Renal cortical epithelial cell (primary cell): ENCODE data around the gene FZR1. TPM values are rescaled to one million over a fixed set of nuclear protein-coding genes. Genes with fewer than 3 reads are reported as not detected.
"Not testable (repeated sequence)": the region's sequence is repeated elsewhere in the genome, so short reads cannot be mapped to it uniquely, and the experiment has no call there.

Experiments
- DNase-seq: peaks from one replicate; pipeline ENCODE4 v3.0.0-alpha.2; 2011; ENCODE audit warnings: low read depth
- total RNA-seq: library from RNA; depleted of rRNA; stranded (reverse); fragments of >200 nt; gene quantifications from 2 replicates; pipeline ENCODE4 v1.2.3, GENCODE V29; 2014

The FZR1 gene
- total RNA-seq, 1 donor from 2014 or later, result 60.3 TPM

DNA sequence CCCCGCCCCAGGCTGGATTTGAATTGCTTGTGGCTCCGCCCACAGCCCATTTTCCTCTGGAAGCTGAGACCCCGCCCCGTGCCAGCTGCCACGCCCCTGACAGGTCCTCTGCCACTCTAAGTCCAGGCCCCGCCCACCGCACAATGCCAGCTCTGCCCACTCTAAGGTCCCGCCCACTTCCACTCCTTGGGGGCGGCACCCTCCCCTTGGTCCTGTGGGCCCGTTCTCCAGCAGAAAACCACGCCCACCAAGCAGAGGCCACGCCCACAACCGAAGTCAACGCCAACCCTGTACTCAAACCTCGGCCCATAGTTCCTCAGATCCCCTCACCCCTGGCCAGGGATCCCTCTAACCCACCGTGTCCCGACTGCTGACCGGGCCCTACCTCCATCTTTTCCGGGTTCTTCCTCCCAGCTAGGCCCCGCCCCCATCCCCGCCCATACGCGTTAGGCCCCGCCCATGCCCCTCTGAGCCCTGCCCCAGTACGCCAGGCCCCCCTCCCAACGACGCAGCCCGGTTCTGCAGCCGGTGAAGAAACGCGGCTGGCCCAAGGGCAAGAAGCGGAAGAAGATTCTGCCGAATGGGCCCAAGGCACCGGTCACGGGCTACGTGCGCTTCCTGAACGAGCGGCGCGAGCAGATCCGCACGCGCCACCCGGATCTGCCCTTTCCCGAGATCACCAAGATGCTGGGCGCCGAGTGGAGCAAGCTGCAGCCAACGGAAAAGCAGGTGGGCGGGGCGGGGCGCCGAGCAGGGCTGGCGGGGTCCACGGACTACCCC lies 67.9 kb downstream of the FZR1 start:
- DNase-seq, result peak; percentile 88

DNA sequence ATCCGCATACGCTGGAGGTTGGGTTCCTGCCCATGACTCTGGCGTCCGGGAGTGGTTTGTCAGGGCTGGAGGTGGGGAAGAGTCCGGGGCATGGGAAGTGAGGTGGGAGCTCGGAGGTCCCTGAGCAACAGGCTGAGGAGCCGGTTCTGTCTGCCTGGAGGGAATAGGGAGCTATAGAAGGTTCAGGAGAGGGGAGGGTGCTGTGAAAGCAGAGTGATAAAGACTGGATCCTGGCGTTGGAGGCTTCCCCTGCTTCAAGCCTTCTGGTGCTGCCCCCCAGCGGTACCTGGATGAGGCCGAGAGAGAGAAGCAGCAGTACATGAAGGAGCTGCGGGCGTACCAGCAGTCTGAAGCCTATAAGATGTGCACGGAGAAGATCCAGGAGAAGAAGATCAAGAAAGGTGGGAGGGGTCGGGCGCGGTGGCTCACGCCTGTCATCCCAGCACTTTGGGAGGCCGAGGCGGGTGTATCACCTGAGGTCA lies 69.2 kb downstream of the FZR1 start:
- no peak for DNase-seq

DNA sequence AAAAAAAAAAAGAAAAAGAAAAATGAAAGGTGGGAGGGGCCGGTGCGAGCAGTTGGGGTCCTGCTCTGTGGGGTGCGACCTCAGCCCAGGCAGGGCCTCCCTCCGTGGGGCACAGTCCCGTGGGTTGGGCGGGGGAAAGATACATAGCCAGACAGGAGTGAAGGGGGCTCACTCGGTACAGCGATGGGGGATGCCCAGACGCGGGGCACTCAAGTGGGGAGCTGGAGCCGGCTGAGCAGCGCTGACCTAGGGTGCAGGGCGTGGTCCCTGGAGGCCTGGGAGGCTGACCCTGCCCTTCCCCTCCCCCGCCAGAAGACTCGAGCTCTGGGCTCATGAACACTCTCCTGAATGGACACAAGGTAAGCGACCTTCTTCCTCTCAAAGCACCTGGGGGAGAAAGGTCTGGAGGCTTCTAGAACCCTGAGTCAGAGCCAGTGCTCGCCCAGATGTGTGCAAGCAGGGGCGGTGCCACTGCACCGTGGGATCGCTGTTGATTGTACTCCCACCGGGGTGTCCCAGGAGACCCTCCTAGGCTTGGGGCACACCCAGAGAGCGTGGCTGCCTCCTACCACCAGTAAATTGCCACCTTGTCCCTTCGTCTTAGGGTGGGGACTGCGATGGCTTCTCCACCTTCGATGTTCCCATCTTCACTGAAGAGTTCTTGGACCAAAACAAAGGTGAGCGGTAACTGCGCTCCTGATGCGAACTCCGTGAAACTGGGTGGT lies 70.0 kb downstream of the FZR1 start:
- no peak for DNase-seq

DNA sequence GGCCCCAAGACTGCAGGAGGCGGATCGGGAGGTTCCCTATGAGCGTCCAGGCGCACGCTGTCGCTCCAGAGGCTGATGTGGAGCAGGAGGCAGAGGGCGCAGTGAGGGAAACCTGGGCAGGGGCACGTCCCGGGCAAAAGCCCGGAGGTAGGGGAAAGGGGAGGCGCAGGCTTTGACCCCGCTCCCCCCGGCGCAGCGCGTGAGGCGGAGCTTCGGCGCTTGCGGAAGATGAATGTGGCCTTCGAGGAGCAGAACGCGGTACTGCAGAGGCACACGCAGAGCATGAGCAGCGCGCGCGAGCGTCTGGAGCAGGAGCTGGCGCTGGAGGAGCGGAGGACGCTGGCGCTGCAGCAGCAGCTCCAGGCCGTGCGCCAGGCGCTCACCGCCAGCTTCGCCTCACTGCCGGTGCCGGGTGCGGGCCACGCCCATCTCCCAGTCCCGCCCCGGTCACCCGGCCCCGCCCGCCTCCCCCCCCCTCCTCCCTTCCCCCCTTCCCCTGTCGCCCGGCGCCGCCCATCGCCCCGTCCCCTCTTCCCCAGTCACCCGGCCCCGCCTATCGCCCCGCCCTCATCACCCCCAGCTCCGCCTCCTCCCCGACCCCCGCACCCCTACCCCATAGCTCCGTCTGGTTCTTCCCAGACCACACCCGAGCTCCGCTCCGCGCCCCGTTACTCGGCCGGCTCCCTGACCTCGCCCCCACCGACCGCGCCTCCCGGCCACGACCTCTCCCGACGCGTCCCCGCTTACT lies 70.8 kb downstream of the FZR1 start:
- DNase-seq, result no peak

DNA sequence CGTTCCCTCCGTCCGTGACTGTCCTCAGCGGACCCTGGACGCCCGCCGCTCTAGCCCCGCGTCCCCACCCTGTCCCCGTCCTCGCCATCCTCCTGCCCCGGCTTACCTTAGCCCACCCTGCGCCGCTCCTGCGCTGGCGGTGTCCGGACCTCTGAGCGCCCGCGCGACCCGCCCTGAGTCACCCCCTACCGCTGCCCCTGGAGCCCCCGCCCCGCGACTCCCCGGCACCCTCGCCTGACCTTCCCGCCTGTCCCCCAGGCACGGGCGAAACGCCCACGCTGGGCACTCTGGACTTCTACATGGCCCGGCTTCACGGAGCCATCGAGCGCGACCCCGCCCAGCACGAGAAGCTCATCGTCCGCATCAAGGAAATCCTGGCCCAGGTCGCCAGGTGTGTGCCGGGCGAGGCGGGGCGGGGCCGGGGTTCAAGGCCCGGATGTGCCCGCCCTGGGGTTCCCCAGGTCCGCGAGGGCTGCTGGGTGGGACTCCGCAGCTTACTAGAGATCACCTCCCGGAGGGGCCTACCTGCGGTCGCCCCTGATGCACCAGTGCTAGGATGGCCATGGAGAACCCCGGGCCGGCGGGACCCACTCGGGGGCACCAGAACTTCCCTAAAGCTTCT lies 71.7 kb downstream of the FZR1 start:
- DNase-seq, result no peak

DNA sequence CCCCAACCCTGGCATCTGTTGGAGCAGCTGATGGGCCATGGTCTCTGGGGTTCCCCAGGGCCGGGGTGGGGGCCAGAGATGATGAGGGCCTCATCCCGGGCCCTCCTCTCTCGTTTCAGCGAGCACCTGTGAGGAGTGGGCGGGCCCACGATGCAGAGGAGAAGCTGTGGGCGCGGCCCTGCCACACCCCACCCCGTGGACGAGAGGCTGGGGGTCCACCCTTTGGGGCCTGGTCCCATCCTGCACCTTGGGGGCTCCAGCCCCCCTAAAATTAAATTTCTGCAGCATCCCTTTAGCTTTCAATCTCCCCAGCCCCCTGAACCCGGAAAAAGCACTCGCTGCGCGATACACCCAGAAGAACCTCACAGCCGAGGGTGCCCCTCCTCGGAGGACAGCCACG lies 72.3 kb downstream of the FZR1 start:
- DNase-seq, result no peak

DNA sequence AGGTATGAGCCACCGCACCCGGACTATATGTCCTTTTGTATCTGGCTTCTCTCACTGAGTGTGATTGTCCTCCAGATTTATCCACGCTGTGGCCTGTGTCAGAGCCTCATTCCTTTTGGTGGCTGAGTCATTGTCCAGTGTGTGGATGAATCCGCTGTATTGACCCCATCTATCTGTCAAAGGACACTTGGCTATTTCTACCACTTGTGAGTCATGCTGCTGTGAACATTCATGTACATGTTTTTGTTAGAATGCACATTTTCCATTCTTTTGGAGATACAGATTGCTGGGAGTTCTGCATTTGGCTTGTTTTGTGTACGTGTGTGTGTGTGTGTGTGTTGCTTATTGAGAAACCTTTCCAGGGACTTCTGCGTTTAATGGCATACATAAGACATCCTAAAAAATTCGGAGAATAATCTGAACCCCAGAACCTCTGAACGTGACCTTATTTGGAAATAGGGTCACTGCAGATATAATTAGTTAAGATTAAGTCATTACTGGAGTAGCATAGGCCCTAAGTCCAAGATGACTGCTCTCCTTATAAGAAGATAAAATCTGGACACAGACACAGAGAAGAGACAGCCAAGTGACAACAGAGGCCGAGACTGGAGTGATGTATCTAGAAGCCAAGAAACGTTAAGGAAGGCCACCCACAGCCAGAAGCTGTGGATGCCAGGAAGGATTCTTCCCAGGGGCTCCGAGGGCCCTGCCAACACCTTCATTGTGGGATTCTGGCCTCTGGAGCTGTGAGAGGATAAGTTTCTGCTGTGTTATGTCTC lies 74.2 kb downstream of the FZR1 start:
- DNase-seq, result peak; percentile 61

DNA sequence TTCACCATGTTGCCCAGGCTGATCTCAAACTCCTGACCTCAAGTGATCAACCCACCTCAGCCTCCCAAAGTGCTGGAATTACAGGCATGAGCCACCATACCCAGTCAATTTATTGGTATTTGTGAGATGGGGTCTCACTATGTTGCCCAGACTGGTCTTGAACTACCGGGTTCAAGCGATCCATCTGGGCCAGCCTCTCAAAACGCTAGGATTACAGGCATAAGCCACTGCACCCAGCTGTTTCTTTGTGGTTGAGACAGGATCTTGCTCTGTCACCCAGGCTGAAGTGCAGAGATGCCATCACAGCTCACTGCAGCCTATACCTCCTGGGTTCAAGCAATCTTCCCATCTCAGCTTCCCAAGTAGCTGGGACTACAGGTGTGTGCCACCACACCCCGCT lies 75.7 kb downstream of the FZR1 start:
- DNase-seq, result not testable (repeated sequence)

DNA sequence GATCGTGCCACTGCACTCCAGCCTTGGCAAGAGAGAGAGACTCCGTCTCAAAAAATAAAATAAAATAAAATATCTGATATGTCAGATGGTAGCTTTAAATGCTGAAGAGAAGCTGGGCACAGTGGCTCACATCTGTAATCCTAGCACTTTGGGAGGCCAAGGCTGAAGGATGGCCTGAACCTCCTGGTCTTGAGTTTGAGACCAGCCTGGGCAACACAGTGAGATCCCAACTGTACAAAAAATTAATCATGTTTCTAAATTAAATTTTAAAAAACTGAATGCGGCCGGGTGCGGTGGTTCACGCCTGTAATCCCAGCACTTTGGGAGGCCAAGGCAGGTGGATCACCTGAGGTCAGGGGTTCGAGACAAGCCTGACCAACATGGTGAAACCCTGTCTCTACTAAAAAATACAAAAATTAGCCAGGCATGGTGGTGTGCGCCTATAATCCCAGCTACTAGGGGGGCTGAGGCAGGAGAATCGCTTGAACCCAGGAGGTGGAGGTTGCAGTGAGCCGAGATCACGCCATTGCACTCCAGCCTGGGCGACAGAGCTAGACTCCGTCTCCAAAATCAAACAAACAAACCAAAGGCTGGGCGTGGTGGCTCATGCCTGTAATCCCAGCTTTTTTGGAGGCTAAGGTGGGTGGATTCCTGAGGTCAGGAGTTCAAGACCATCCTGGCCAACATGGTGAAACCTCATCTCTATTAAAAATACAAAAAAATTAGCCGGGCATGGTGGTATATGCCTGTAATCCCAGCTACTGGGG lies 78.1 kb downstream of the FZR1 start:
- DNase-seq, result not testable (repeated sequence)

DNA sequence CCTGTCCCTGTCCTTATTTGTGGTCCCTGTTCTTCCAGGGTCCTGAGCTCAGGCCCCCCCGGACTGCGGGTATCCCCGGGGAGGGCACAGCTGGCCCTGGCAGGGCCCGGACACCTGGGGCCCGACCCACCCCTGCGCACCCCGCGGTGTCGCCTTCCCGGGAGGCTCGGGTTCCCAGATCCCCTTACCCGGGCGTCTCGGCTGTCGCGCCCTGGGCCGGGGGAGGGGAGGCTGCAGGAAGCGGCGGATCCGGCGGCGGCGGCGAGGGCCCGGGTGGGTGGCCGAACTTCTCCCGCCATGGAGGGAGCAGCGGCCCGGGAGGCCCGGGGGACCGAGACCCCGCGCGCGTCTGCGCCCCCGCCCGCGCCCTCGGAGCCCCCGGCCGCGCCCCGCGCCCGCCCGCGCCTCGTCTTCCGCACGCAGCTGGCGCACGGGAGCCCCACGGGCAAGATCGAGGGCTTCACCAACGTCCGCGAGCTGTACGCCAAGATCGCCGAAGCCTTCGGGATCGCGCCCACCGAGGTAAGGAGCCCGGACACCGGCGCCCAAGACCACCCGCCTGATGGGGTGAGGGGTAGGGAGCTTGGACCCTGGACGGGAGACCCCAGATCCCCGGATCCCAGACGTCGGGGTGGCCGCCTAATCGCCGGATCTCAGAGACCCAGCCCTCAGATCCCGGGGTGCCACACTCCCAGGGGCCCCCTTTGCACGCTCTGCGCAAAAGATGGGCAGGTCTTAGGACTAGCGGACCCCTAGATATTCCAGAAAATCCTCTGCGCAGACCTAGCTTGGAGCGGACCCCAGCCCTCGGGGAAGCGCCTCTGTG lies 79.4 kb downstream of the FZR1 start, which contains the start of gene GIPC3:
Gene GIPC3, plus strand, starts transcription at position 178 of the 826 bp plus-strand sequence. Its CDS starts 120 bp downstream, at position 298.
- DNase-seq, result no peak

DNA sequence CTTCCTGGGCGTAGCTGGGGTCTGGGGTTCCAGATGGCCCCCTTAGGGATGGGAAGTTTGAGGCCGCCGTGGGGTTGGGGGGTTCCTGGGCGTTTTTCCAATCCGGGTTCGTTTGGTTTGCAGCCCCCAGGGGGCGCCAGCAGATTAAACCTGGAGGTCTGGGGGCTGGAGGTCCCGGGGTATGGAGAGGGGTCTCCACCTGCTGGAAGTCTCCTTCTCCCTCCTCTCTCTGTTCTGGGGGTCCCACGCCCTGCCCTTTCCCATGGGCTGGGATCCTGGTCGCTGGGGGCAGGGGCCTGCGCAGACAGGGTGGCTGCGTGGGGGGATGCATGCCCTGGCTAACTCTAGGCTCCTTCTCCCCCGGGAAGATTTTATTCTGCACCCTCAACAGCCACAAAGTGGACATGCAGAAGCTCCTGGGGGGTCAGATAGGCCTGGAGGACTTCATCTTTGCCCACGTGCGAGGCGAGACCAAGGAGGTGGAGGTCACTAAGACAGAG lies 80.1 kb downstream of the FZR1 start:
- no peak for DNase-seq

DNA sequence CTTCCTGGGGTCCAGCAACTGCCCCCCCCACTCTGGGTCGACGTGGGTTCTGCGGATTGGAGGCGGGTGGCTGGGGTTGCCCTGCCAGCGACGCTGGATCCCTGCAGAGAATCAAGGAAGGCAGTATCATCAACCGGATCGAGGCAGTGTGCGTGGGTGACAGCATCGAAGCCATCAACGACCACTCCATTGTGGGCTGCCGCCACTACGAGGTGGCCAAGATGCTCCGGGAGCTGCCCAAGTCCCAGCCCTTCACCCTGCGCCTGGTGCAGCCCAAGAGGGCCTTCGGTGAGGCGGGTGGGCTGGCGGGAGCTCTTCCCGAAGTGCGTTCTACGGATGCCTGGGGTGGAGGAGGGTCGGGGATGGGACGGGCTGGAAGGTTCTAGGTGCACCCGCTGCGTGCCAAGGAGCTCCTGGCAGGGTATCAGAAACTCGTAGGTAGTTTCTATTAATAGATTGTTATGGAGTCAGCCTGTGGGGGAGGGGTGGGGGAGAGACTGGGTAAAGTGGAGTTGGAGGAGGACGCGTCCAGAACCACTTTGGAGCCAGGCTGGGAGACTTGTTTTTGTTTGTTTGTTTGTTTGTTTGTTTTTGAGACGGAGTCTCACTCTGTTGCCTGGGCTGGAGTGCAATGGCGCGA lies 80.7 kb downstream of the FZR1 start:
- no peak for DNase-seq

Other genes starting within 250 kb of the FZR1 start
- gene NFIC, start 139.7 kb upstream of the FZR1 start, total RNA-seq, result 17.2 and 107 TPM in 2 replicates
- 0.35 and 0.50 TPM in 2 replicates for gene SMIM24, start 25.8 kb upstream of the FZR1 start, total RNA-seq
- gene SMIM44, start 22.9 kb upstream of the FZR1 start, total RNA-seq, result 2.1 TPM in 1 of 2 replicates, not detected in the other
- 13.5 and 21.6 TPM in 2 replicates for gene DOHH, start 5.6 kb upstream of the FZR1 start, total RNA-seq
- not detected in 2 replicates for gene TEKTIP1, start 32.9 kb downstream of the FZR1 start, total RNA-seq
- gene MFSD12, start 51.3 kb downstream of the FZR1 start, total RNA-seq, result 156 and 227 TPM in 2 replicates
- 84.2 and 93.8 TPM in 2 replicates for gene HMG20B, start 66.6 kb downstream of the FZR1 start, total RNA-seq
- gene GIPC3, start 79.2 kb downstream of the FZR1 start, total RNA-seq, result not detected in 2 replicates
- gene TBXA2R, start 100.6 kb downstream of the FZR1 start, total RNA-seq, result 0.50 TPM in 1 of 2 replicates, not detected in the other
- gene CACTIN, start 120.5 kb downstream of the FZR1 start, total RNA-seq, result 19.1 and 32.4 TPM in 2 replicates
- gene PIP5K1C, start 194.2 kb downstream of the FZR1 start, total RNA-seq, result 8.0 and 38.4 TPM in 2 replicates
- 1.1 and 11.5 TPM in 2 replicates for gene TJP3, start 202.1 kb downstream of the FZR1 start, total RNA-seq